ENCODE measurements around the gene SLC5A4.

Gene SLC5A4

GRCh38 chr22:32232191-32232830 lies 22.8 kb downstream of the SLC5A4 start:
- DNase-seq (ENCODE audit: low read depth), result no peak

- no peak for DNase-seq (ENCODE audit: low read depth)
Observed at GRCh38 chr22:32226326-32227104, 28.6 kb downstream of the SLC5A4 start.

- no peak for DNase-seq (ENCODE audit: low read depth)
Observed at GRCh38 chr22:32222991-32223390, 32.2 kb downstream of the SLC5A4 start.

GRCh38 chr22:32219026-32219425 lies 36.1 kb downstream of the SLC5A4 start:
- DNase-seq (ENCODE audit: low read depth), result no peak

GRCh38 chr22:32218470-32218869 lies 36.7 kb downstream of the SLC5A4 start:
- DNase-seq (ENCODE audit: low read depth), result no peak

- no peak for DNase-seq (ENCODE audit: low read depth)
Observed at GRCh38 chr22:32217465-32217864, 37.7 kb downstream of the SLC5A4 start.

GRCh38 chr22:32216911-32217310 lies 38.2 kb downstream of the SLC5A4 start:
- no peak for DNase-seq (ENCODE audit: low read depth)

GRCh38 chr22:32211011-32211410 lies 44.1 kb downstream of the SLC5A4 start:
- DNase-seq (ENCODE audit: low read depth), result no peak

- no peak for DNase-seq (ENCODE audit: low read depth)
Observed at GRCh38 chr22:32208681-32209080, 46.5 kb downstream of the SLC5A4 start.

GRCh38 chr22:32207971-32208480 lies 47.1 kb downstream of the SLC5A4 start:
- DNase-seq (ENCODE audit: low read depth), result no peak

- DNase-seq (ENCODE audit: low read depth), result no peak
Observed at GRCh38 chr22:32206774-32207758, 48.1 kb downstream of the SLC5A4 start.

- DNase-seq (ENCODE audit: low read depth), result no peak
Observed at GRCh38 chr22:32205974-32206773, 49.0 kb downstream of the SLC5A4 start.

- DNase-seq (ENCODE audit: low read depth), result no peak
Observed at GRCh38 chr22:32204856-32205722, 50.1 kb downstream of the SLC5A4 start, which contains the start of gene RFPL2. Gene RFPL2 (minus strand): TSS chr22:32205073. CDS start chr22:32202451, 2,622 bp downstream.

- DNase-seq (ENCODE audit: low read depth), result no peak
Observed at GRCh38 chr22:32204040-32204855, 50.9 kb downstream of the SLC5A4 start.

- DNase-seq (ENCODE audit: low read depth), result no peak
Observed at GRCh38 chr22:32203181-32204039, 51.7 kb downstream of the SLC5A4 start.

- no peak for DNase-seq (ENCODE audit: low read depth)
Observed at GRCh38 chr22:32202539-32203180, 52.5 kb downstream of the SLC5A4 start.

GRCh38 chr22:32202161-32202538 lies 53.0 kb downstream of the SLC5A4 start:
- no peak for DNase-seq (ENCODE audit: low read depth)

GRCh38 chr22:32200752-32201151 lies 54.4 kb downstream of the SLC5A4 start:
- no peak for DNase-seq (ENCODE audit: low read depth)
